SK-N-SH treated with all-trans-retinoic acid at 6 μM for 48 hours (cell line): ENCODE results near the gene SEL1L3.

ENCODE experiments used
- BACH2 ChIP-seq: fragments of 250-450 bp; sonication (Bioruptor Pico); IDR thresholded peaks from 2 replicates; pipeline ENCODE4 v1.9.0; 2021; ENCODE audit warnings: mild to moderate bottlenecking, borderline replicate concordance
- ISL1 ChIP-seq: fragments of 250-450 bp; sonication (Bioruptor Pico); IDR thresholded peaks from 2 replicates; pipeline ENCODE4 v2.1.2; 2022; ENCODE audit warnings: mild to moderate bottlenecking, moderate library complexity
- PPARA ChIP-seq: fragments of 250-450 bp; sonication (Bioruptor Pico); IDR thresholded peaks from 2 replicates; pipeline ENCODE4 v1.5.0; 2020; ENCODE audit warnings: mild to moderate bottlenecking, borderline replicate concordance
- RARB ChIP-seq: fragments of 250-450 bp; sonication (Bioruptor Pico); IDR thresholded peaks from 2 replicates; pipeline ENCODE4 v1.8.0; 2021; ENCODE audit warnings: mild to moderate bottlenecking, moderate library complexity
- TCF4 ChIP-seq: fragments of 250-450 bp; sonication (Bioruptor Pico); IDR thresholded peaks from 2 replicates; pipeline ENCODE4 v1.8.0; 2021; ENCODE audit warnings: mild to moderate bottlenecking, moderate library complexity, borderline replicate concordance
- ZC3H10 ChIP-seq: fragments of 250-450 bp; sonication (Bioruptor Pico); IDR thresholded peaks from 2 replicates; pipeline ENCODE4 v1.5.1; 2021; ENCODE audit warnings: mild to moderate bottlenecking, moderate library complexity
- ZFP3 ChIP-seq: fragments of 250-450 bp; sonication (Bioruptor Pico); IDR thresholded peaks from 2 replicates; pipeline ENCODE4 v1.5.0; 2020; ENCODE audit warnings: mild to moderate bottlenecking, moderate library complexity
- ZFP30 ChIP-seq: fragments of 450-650 bp; formaldehyde crosslinking; IDR thresholded peaks from 2 replicates; pipeline ENCODE4 v1.5.0; 2022; ENCODE audit warnings: mild to moderate bottlenecking, moderate library complexity
- ZNF70 ChIP-seq: fragments of 450-650 bp; formaldehyde crosslinking; IDR thresholded peaks from 2 replicates; pipeline ENCODE4 v1.5.0; 2020; ENCODE audit warnings: mild to moderate bottlenecking, moderate library complexity
- TF ChIP-seq, protein P1 (sequence below): fragments of 250-450 bp; sonication (Bioruptor Pico); IDR thresholded peaks from 2 replicates; pipeline ENCODE4 v1.8.0; 2020; ENCODE audit warnings: mild to moderate bottlenecking, moderate library complexity, borderline replicate concordance
- TF ChIP-seq, protein P2 (sequence below): fragments of 250-450 bp; sonication (Bioruptor Pico); IDR thresholded peaks from 2 replicates; pipeline ENCODE4 v1.5.1; 2021; ENCODE audit warnings: mild to moderate bottlenecking, moderate library complexity
- TF ChIP-seq, protein P3 (sequence below): fragments of 250-450 bp; sonication (Bioruptor Pico); IDR thresholded peaks from 2 replicates; pipeline ENCODE4 v1.5.1; 2020; ENCODE audit warnings: low read depth, mild to moderate bottlenecking, moderate library complexity
- TF ChIP-seq, protein P4 (sequence below): fragments of 250-450 bp; sonication (Bioruptor Pico); IDR thresholded peaks from 2 replicates; pipeline ENCODE4 v1.5.0; 2020; ENCODE audit warnings: mild to moderate bottlenecking, moderate library complexity

DNA sequence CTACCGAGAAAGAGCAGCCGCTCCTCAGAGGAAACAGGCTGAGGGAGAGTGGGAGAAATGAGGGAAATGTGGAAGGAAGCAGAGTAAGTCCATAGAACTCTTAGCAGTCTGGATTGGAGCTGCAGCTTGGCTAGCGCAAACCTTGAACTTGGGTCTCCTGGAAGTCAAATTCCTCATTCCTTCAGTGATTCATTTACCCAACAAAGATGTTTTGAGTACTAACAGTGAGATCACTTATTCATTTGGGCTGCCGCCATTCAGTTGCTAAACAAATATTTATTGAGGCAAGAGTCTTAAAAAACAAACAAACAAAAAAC is 51.5 kb downstream of the SEL1L3 start:
- TF ChIP-seq, protein P1, sequence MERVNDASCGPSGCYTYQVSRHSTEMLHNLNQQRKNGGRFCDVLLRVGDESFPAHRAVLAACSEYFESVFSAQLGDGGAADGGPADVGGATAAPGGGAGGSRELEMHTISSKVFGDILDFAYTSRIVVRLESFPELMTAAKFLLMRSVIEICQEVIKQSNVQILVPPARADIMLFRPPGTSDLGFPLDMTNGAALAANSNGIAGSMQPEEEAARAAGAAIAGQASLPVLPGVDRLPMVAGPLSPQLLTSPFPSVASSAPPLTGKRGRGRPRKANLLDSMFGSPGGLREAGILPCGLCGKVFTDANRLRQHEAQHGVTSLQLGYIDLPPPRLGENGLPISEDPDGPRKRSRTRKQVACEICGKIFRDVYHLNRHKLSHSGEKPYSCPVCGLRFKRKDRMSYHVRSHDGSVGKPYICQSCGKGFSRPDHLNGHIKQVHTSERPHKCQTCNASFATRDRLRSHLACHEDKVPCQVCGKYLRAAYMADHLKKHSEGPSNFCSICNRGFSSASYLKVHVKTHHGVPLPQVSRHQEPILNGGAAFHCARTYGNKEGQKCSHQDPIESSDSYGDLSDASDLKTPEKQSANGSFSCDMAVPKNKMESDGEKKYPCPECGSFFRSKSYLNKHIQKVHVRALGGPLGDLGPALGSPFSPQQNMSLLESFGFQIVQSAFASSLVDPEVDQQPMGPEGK (CRISPR knock-in tag) = no peak
- TF ChIP-seq BACH2 (CRISPR knock-in tag) (no peak), TCF4 (CRISPR knock-in tag) (no peak), ZC3H10 (no peak), ZNF70 (no peak), PPARA (CRISPR knock-in tag) (no peak), ZFP3 (CRISPR knock-in tag) (no peak), ZFP30 (CRISPR knock-in tag) (no peak), ISL1 (no peak), RARB (no peak)
- TF ChIP-seq, protein P2, sequence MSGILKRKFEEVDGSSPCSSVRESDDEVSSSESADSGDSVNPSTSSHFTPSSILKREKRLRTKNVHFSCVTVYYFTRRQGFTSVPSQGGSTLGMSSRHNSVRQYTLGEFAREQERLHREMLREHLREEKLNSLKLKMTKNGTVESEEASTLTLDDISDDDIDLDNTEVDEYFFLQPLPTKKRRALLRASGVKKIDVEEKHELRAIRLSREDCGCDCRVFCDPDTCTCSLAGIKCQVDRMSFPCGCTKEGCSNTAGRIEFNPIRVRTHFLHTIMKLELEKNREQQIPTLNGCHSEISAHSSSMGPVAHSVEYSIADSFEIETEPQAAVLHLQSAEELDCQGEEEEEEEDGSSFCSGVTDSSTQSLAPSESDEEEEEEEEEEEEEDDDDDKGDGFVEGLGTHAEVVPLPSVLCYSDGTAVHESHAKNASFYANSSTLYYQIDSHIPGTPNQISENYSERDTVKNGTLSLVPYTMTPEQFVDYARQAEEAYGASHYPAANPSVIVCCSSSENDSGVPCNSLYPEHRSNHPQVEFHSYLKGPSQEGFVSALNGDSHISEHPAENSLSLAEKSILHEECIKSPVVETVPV = no peak
- TF ChIP-seq, protein P3, sequence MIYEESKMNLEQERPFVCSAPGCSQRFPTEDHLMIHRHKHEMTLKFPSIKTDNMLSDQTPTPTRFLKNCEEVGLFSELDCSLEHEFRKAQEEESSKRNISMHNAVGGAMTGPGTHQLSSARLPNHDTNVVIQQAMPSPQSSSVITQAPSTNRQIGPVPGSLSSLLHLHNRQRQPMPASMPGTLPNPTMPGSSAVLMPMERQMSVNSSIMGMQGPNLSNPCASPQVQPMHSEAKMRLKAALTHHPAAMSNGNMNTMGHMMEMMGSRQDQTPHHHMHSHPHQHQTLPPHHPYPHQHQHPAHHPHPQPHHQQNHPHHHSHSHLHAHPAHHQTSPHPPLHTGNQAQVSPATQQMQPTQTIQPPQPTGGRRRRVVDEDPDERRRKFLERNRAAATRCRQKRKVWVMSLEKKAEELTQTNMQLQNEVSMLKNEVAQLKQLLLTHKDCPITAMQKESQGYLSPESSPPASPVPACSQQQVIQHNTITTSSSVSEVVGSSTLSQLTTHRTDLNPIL (CRISPR knock-in tag) = no peak
- TF ChIP-seq, protein P4, sequence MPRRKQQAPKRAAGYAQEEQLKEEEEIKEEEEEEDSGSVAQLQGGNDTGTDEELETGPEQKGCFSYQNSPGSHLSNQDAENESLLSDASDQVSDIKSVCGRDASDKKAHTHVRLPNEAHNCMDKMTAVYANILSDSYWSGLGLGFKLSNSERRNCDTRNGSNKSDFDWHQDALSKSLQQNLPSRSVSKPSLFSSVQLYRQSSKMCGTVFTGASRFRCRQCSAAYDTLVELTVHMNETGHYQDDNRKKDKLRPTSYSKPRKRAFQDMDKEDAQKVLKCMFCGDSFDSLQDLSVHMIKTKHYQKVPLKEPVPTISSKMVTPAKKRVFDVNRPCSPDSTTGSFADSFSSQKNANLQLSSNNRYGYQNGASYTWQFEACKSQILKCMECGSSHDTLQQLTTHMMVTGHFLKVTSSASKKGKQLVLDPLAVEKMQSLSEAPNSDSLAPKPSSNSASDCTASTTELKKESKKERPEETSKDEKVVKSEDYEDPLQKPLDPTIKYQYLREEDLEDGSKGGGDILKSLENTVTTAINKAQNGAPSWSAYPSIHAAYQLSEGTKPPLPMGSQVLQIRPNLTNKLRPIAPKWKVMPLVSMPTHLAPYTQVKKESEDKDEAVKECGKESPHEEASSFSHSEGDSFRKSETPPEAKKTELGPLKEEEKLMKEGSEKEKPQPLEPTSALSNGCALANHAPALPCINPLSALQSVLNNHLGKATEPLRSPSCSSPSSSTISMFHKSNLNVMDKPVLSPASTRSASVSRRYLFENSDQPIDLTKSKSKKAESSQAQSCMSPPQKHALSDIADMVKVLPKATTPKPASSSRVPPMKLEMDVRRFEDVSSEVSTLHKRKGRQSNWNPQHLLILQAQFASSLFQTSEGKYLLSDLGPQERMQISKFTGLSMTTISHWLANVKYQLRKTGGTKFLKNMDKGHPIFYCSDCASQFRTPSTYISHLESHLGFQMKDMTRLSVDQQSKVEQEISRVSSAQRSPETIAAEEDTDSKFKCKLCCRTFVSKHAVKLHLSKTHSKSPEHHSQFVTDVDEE (CRISPR knock-in tag) = no peak
